CD4-positive, alpha-beta T cell treated with Interleukin-10 for 1 hour (primary cell): ENCODE measurements around the gene ANKRD34C.

Source experiments
- DNase-seq: peaks from one replicate; pipeline ENCODE4 v3.0.0-alpha.2; 2020

Gene ANKRD34C

DNA sequence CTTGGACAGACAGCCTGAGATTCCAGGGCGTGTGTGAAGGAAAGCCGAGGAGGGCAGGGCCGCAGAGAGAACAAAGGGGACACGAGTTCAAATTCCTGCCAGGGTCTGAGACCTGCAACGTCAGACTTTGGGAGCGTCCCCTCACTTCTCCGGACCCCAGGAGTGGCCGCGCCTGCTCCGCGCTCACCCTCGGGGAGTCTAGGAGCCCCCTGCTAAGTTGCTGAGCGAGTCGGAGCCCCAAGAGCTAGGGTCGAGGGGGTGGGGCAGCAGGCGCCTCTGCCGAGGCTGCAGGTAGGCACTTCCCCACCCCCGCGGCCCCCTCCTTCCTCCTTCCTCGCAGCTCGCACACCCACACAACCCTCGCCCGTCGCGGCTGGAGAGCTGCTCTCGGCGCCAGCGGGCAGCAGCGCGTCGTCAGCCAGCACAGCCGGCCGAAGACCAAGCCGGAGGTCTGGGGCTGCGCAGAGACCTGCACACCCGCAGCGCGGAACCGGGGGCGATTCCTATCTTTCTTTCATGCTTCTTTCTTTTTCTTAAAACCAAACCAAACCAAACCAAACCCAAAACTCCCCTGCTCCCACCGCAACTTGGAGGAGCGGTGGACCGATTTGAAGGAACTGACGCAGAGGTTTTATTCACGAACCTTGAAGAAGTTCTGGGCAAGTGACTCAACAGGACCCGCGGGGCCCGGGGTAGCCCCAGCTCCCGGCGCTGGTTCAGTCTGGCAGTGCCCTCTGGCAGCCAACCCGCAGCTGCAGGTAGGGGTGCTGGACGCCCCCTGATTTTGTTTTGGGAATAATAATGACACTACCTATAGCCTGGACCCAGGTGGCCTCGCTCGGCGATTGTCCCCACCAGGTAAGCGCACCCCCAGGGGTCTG lies at the start of gene ANKRD34C:
TSS of gene ANKRD34C (plus strand) at position 352 of the 881 bp plus-strand sequence. CDS start 10,563 bp downstream, outside the sequence.
- DNase-seq, result no peak

- DNase-seq, result no peak
Measured at GRCh38 chr15:79233236-79233635, 49.3 kb upstream of the ANKRD34C start.

- no peak for DNase-seq
Measured at GRCh38 chr15:79240036-79240435, 42.5 kb upstream of the ANKRD34C start.

DNA sequence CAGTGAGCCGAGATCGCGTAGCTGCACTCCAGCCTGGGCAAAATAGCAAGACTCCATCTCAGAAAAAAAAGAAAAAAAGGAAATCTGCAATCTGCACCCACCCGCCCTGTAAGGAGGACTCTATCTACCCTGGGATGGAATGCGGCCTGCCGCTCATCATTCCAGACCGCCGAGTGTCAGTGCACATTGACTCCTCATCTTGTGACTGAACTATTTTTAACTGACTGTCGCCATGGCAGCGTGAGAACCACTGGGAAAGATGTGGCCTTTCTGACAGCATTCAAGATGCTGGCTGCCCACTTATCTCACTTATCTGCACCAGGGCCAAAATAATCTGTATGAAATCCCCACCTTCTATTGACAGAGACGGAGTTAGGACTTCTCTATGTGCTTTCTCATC lies 38.8 kb upstream of the ANKRD34C start:
- no peak for DNase-seq

GRCh38 chr15:79244876-79245275 lies 37.6 kb upstream of the ANKRD34C start:
- DNase-seq, result no peak

GRCh38 chr15:79248183-79248582 lies 34.3 kb upstream of the ANKRD34C start:
- DNase-seq, result no peak

DNA sequence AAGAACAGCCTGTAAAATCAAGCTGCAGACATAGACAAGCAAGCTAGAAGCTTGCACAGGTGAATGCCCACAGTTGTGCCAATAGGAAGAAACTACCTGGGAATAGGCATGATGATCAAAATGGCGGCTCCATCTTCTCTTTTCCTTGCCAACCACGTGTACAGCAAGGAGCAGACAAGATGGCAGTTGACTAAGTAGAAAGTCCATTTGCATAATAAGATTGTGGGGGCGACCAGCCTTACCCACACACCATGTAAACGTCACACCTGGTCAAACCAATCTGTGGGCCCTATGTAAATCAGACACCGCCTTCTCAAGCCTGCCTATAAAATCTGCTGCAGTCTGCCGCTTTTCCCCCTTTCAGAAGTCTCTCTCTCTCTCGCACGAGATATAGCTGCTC lies 25.1 kb upstream of the ANKRD34C start:
- no peak for DNase-seq

- DNase-seq, result no peak
Measured at GRCh38 chr15:79261836-79262235, 20.7 kb upstream of the ANKRD34C start.

DNA sequence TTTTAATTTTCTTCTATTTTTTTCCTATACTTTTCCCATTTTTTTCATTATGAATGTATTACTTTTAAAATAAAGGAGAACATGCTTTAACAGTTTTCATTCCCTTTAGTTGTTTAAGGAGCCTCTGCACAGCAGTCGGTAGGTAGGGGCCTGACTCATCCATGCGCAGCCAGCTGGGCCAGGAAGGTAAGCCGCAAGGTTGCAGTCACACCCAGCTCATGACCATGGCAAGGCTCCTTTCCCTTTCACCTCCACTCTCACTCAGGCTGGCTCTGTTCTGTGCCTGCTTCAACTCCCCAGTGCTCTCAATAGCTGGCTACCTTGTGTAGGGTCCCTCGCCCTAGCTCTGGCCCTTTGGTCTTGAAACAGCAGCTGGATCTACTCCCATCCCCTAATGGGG lies 17.4 kb upstream of the ANKRD34C start:
- no peak for DNase-seq

DNA sequence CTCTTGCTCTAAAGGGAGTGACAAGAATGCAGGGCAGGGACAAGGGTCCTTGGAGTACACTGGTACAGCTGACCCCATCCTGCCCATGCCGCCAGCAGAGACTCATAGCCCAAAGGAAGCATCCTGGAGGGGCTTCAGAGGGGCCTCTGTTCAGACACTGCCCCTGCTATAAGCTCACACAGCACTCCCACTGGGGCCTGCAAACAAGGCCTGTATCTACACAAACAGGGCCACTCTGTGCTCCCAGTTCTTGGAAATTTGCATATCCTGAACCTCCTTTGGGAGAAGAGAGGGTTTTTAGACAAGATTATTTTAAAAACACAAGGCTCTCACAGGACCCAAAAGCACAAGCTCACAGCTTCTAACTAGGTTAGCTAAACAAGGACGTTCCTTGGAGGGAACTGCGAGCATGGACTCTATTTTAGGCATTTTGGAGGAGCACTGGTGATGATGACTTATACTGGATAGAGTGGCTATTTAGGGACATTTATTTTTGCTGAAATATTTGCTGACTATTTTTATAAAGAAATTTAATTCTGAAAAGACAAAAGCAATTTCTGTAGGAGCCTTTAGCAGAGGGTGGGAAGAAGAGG lies 16.4 kb upstream of the ANKRD34C start:
- DNase-seq, result no peak

DNA sequence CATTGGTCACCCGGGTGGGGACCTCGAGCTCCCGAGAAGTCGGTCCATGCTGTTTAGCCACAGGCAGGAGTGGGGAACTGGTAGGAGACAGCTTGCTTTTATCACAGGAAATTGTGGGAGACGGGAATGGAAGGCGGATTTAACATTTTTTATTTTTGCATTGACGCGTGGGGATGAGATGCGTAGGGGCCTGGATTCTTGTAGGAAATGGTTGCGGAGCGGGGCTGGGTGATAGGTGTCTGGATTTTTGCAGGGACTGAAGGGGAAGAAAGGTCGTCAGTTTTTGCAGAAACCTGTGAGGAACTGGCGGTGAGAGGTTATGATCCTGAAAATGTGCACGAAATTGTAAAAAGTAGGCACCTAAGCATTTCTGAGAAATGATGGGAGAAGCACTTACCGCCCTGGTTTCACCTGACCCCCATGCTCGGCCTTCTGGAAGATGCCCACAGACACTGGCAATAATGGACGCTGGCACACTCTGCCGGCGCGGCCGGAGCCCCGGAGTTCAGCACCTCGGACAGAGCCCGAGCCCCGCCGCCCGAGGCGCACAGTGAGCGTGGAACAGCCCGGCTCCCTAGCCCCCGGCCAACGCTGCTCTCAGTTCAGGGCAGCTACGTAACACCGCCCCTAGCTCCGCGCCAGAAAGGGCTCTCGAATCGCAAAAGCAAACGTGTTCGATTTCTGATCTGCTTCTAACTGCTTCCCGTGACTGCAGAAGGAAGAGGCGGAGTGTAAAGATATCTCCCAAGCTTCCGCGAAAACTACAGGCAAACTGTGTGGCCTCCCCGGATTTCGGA lies 928 bp downstream of the ANKRD34C start:
- peak; percentile 5 for DNase-seq

DNA sequence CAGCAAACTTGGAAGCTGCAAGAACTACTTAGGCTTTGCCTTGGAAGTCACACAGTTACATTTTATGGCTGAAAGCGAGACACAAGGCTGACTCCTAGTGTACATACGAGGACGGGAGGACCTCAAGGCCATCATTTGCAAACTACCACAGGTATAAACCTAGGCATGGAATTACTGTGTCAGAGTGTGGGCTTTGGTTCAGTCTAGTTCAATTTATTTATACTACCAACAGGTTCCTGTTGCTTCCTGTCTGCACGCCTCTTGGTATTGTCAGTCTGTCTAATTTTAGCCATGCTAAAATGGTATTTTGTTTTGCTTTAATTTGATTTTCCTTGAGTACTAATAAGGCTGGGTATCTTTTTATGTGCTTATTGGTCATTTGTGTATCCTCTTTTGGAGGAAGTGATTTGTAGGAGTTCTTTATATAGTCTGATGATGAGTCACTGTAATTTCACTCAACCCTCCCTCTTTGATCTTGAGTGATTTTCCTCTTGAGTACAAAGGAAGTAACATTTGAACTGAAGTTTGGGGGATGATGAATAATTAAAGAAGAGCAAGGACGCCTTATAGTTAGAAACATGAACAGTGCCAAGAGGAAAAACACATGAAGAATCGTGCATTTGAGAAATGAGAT lies 8.2 kb downstream of the ANKRD34C start:
- DNase-seq, result no peak

DNA sequence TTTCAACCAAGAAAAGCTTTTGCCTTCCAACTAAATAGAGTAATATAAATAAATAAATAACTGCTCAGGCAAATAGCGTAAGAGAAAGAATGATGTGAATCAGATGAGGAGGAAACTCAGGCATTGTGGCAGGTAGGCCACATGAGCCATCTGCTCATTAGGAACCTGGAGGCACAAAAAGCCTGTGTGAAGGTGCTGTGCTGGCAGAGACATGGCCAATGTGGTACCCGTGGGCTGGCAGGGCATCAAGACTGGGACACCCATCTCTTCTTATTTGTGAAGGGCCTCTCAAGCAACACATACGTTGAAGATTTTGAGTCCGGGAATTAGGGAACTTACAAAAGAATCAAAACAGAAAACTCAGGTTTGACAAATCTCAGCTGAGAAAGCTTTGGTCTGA lies 9.5 kb downstream of the ANKRD34C start:
- DNase-seq, result no peak

GRCh38 chr15:79294075-79294474 lies 11.6 kb downstream of the ANKRD34C start:
- DNase-seq, result no peak

DNA sequence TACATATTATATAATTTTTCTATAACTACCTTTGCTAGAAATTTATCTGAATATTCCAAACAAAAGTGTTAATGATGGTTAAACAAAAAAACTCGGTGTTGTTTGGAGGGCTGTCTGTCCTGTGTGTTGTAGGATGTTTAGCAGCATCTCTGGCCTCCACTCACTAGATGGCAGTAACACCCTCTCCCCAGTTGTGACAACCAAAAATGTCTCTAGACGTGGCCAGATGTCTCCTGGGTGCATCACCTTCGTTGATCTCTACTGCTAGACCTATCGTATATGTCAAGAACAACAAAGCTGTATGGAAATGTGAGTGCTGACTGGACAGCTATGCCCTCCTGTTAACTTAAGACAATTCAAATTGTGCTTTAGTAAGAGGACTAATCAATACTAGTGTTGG lies 14.1 kb downstream of the ANKRD34C start:
- DNase-seq, result no peak

- DNase-seq, result no peak
Measured at GRCh38 chr15:79299126-79299840, 16.8 kb downstream of the ANKRD34C start.

GRCh38 chr15:79299841-79300235 lies 17.3 kb downstream of the ANKRD34C start:
- DNase-seq, result no peak

DNA sequence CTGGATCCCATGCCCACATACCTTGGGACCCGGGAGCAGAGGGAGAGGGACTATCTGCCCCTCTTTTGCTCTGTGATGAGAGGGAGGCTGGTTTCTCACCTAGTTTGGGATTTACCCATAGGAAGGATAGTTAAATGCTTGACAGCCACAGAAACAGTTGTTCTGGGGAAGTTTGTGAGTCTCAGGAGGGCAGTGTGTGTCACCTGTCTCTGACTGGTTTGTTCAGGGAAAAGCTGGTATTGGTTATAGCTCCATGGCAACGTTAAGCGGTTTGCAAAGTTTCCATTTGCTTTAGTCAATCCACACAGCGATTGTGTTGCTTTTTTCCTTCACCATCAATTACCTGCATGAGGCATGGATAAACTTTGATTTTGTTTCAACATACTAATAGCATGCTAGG lies 24.7 kb downstream of the ANKRD34C start:
- no peak for DNase-seq

- no peak for DNase-seq
Measured at GRCh38 chr15:79308874-79309273, 26.4 kb downstream of the ANKRD34C start.

GRCh38 chr15:79310612-79310984 lies 28.1 kb downstream of the ANKRD34C start:
- DNase-seq, result no peak

DNA sequence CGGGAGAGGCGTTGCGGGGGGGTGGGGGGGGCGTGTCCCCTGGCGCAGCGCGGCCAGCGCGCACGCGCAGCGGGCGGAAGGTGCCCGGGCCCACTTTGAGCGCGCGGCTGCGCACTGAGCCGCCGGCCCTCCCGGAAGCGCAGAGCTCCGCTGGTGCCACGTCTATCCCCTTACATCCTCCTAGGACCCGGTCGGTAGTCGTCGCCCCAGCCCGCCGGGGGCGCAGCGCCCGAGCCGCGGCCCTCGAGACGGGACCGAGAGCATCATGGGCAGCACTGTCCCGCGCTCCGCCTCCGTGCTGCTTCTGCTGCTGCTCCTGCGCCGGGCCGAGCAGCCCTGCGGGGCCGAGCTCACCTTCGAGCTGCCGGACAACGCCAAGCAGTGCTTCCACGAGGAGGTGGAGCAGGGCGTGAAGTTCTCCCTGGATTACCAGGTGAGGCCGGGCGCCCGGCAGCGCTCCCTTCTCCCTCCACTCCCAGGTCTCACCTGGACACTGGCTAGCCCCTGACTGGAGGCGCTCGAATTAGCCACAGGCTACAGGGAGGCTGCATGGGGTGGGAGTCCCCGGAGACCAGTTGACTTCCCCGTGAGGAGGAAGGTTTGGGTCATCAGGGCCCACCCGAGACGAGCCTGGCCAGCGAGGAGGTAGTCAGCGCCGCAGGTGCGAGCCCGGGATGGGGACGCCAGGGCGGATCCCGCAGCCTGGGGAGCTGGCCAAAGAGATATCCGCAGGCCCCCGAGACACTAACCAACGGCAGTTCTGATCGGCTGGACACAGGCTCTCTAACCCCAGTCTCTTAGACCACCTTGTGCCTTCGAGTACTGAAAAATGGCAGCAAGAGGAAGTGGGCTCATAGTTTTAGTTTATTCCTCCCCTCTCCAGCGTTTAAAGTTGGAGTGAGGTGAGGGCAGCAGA lies 28.7 kb downstream of the ANKRD34C start, which contains the start of gene TMED3:
TSS of gene TMED3 (plus strand) at position 128 of the 916 bp plus-strand sequence. CDS start at position 266, 138 bp downstream.
- peak; percentile 86 for DNase-seq
